AG09319 (cell line): ENCODE data around the gene NCEH1.

ENCODE experiments used
- DNase-seq: peaks from one replicate; pipeline ENCODE4 v3.0.0-alpha.2; 2010; ENCODE audit warnings: low read depth; ENCODE audit errors: extremely low read depth
- CTCF ChIP-seq: IDR thresholded peaks from 2 replicates; pipeline ENCODE4 v1.5.1; 2011; ENCODE audit warnings: low read depth, mild to moderate bottlenecking, inconsistent platforms, low read length, moderate library complexity

The NCEH1 gene

GRCh38 chr3:172698631-172699030 lies 12.2 kb downstream of the NCEH1 start:
- no peak for TF ChIP-seq CTCF

GRCh38 chr3:172697558-172697957 lies 13.3 kb downstream of the NCEH1 start:
- no peak for DNase-seq
- TF ChIP-seq CTCF = no peak

More at GRCh38 chr3:172698631-172699030, 12.2 kb downstream of the NCEH1 start:
- DNase-seq = no peak

- no peak for TF ChIP-seq CTCF
- no peak for DNase-seq
Observed at GRCh38 chr3:172696357-172696756, 14.5 kb downstream of the NCEH1 start.

GRCh38 chr3:172694573-172695246 lies 16.2 kb downstream of the NCEH1 start:
- DNase-seq = no peak
- TF ChIP-seq CTCF = no peak

GRCh38 chr3:172692751-172693338 lies 18.0 kb downstream of the NCEH1 start:
- TF ChIP-seq CTCF = no peak
- DNase-seq = no peak

GRCh38 chr3:172690936-172691335 lies 19.9 kb downstream of the NCEH1 start:
- no peak for TF ChIP-seq CTCF
- DNase-seq = no peak

GRCh38 chr3:172688588-172688987 lies 22.3 kb downstream of the NCEH1 start:
- no peak for DNase-seq
- TF ChIP-seq CTCF = no peak
